DOHH2 (cell line): Measurements from ENCODE around the gene ST3GAL3.

Experiments used
- H3F3A ChIP-seq: fragments of 200-600 bp; sonication (generic), shearing (Covaris generic); 2 replicates; pipeline ENCODE4 v1.6.0; 2016; ENCODE audit warnings: antibody characterized with exemption, mild to moderate bottlenecking; ENCODE audit not compliant: control insufficient read depth, insufficient read depth
- H3K27ac ChIP-seq: fragments of 200-600 bp; sonication (generic); 2 replicates; pipeline ENCODE4 v1.5.1; 2014; ENCODE audit warnings: low read depth, mild to moderate bottlenecking, low read length, moderate library complexity
- H3K27me3 ChIP-seq: fragments of 200-600 bp; sonication (generic); 2 replicates; pipeline ENCODE4 v1.6.1; 2014; ENCODE audit warnings: mild to moderate bottlenecking, low read length, mixed read lengths; ENCODE audit not compliant: control insufficient read depth
- H3K36me3 ChIP-seq: fragments of 200-600 bp; sonication (generic); 2 replicates; pipeline ENCODE4 v1.6.1; 2014; ENCODE audit warnings: mild to moderate bottlenecking, low read length, moderate library complexity, mixed read lengths; ENCODE audit not compliant: control insufficient read depth
- H3K4me1 ChIP-seq: fragments of 200-600 bp; sonication (generic); 2 replicates; pipeline ENCODE4 v1.6.1; 2014; ENCODE audit warnings: mild to moderate bottlenecking, low read length, mixed read lengths; ENCODE audit not compliant: control insufficient read depth
- H3K4me2 ChIP-seq: fragments of 200-600 bp; sonication (generic); 2 replicates; pipeline ENCODE4 v1.6.0; 2014; ENCODE audit warnings: mild to moderate bottlenecking, low read length, moderate library complexity
- H3K4me3 ChIP-seq: fragments of 200-600 bp; sonication (generic); 2 replicates; pipeline ENCODE4 v1.5.1; 2014; ENCODE audit warnings: mild to moderate bottlenecking, low read length, mixed read lengths
- H3K79me2 ChIP-seq: fragments of 200-600 bp; sonication (generic); 2 replicates; pipeline ENCODE4 v1.6.1; 2014; ENCODE audit warnings: mild to moderate bottlenecking, low read length, mixed read lengths; ENCODE audit not compliant: control insufficient read depth
- H3K9me2 ChIP-seq: fragments of 200-600 bp; sonication (generic); replicated peaks from 2 replicates; pipeline ENCODE4 v1.6.1; 2014; ENCODE audit warnings: mild to moderate bottlenecking, low read length, mixed read lengths; ENCODE audit not compliant: control insufficient read depth
- H3K9me3 ChIP-seq: fragments of 200-600 bp; sonication (generic); 2 replicates; pipeline ENCODE4 v1.6.1; 2014; ENCODE audit warnings: antibody characterized with exemption, low read length, mixed read lengths; ENCODE audit not compliant: control insufficient read depth, insufficient read depth
- H4K20me1 ChIP-seq: fragments of 200-600 bp; sonication (generic); 2 replicates; pipeline ENCODE4 v1.6.0; 2014; ENCODE audit warnings: low read depth, mild to moderate bottlenecking, antibody characterized with exemption, low read length, moderate library complexity; ENCODE audit not compliant: control insufficient read depth, insufficient read depth
- CTCF ChIP-seq: fragments of 200-600 bp; sonication (generic); IDR thresholded peaks from one replicate; pipeline ENCODE4 v1.5.1; 2014; ENCODE audit warnings: antibody characterized with exemption, mild to moderate bottlenecking, low read depth, low read length; ENCODE audit not compliant: poor library complexity, severe bottlenecking
- EZH2phosphoT487 ChIP-seq: fragments of 200-600 bp; sonication (generic); IDR thresholded peaks from 2 replicates; pipeline ENCODE4 v1.6.1; 2017; ENCODE audit warnings: borderline replicate concordance, mild to moderate bottlenecking, antibody characterized with exemption, low read length, moderate library complexity, mixed read lengths

Gene ST3GAL3

GRCh38 chr1:43818691-43819090, 111.4 kb downstream of the ST3GAL3 start:
- TF ChIP-seq EZH2phosphoT487 (no peak), CTCF (no peak)
- peaks cover 14% of the 10 kb centered on the region; the same call in 1 of the 2 replicates for H3K9me3 ChIP-seq
- H3K4me3 ChIP-seq: no peak overlapping the region
- peaks cover 8% of the 10 kb centered on the region for H3K4me1 ChIP-seq
- no peak overlapping the region for H3K4me2 ChIP-seq
- H3K79me2 ChIP-seq: no peaks in the 10 kb centered on the region
- H4K20me1 ChIP-seq: no peaks in the 10 kb centered on the region
- H3K36me3 ChIP-seq: peaks cover 29% of the 10 kb centered on the region
- no peaks in the 10 kb centered on the region for H3K9me2 ChIP-seq
- H3F3A ChIP-seq: no peaks in the 10 kb centered on the region
- H3K27me3 ChIP-seq: no peaks in the 10 kb centered on the region
- H3K27ac ChIP-seq: no peak overlapping the region

- TF ChIP-seq CTCF (no peak), EZH2phosphoT487 (no peak)
- H4K20me1 ChIP-seq: no peaks in the 10 kb centered on the region
- H3K4me3 ChIP-seq: no peak overlapping the region
- H3K27me3 ChIP-seq: no peaks in the 10 kb centered on the region
- H3K9me2 ChIP-seq: no peaks in the 10 kb centered on the region
- H3F3A ChIP-seq: no peaks in the 10 kb centered on the region
- no peaks in the 10 kb centered on the region for H3K79me2 ChIP-seq
- H3K4me2 ChIP-seq: no peak overlapping the region
- peaks cover 29% of the 10 kb centered on the region for H3K36me3 ChIP-seq
- no peak overlapping the region for H3K27ac ChIP-seq
- H3K4me1 ChIP-seq: peaks cover 14% of the 10 kb centered on the region
- H3K9me3 ChIP-seq: peaks cover 14% of the 10 kb centered on the region; the same call in 1 of the 2 replicates
These were observed 112.0 kb downstream of the ST3GAL3 start for GRCh38 chr1:43819357-43819756.

GRCh38 chr1:43821471-43821870, 114.1 kb downstream of the ST3GAL3 start:
- Histone ChIP-seq H3K4me3 (no peak overlapping the region), H3F3A (no peaks in the 10 kb centered on the region), H3K27ac (no peak overlapping the region), H3K36me3 (peaks cover 16% of the 10 kb centered on the region), H3K27me3 (no peaks in the 10 kb centered on the region), H3K9me2 (no peaks in the 10 kb centered on the region), H3K4me1 (peaks cover 23% of the 10 kb centered on the region), H4K20me1 (no peaks in the 10 kb centered on the region), H3K79me2 (no peaks in the 10 kb centered on the region), H3K4me2 (no peak overlapping the region), H3K9me3 (peaks cover 14% of the 10 kb centered on the region; the same call in 1 of the 2 replicates)
- TF ChIP-seq EZH2phosphoT487: no peak
- TF ChIP-seq CTCF: no peak
